Loucy (cell line): ENCODE measurements around the gene CYP1B1.

ENCODE experiments used
- CTCF ChIP-seq: fragments of 200-600 bp; sonication (generic); conservative IDR thresholded peaks from 2 replicates; pipeline ENCODE4 v1.5.1; 2014; ENCODE audit warnings: mild to moderate bottlenecking, antibody characterized with exemption, low read length
- EZH2phosphoT487 ChIP-seq: fragments of 200-600 bp; IDR thresholded peaks from 2 replicates; pipeline ENCODE4 v1.6.1; 2018; ENCODE audit warnings: antibody characterized with exemption, mild to moderate bottlenecking, moderate library complexity, borderline replicate concordance

- TF ChIP-seq CTCF (no peak), EZH2phosphoT487 (no peak)
These were observed 36.6 kb downstream of the CYP1B1 start for GRCh38 chr2:38039121-38039910.
